Endometrial microvascular endothelial cells (primary cell): Measurements from ENCODE around the gene UMODL1. TPM values are rescaled to one million over a fixed set of nuclear protein-coding genes. Genes with fewer than 3 reads are reported as not detected.
"Not testable (repeated sequence)": the region's sequence is repeated elsewhere in the genome, so short reads cannot be mapped to it uniquely, and the experiment has no call there.

Experiments used
- in situ Hi-C: cut with HindIII; loops from 2 replicates; pipeline ENCODE4 v1.10.0; 2017; ENCODE audit warnings: low sequenced_read_pairs, low pct_unique_long_range_greater_than_20kb; ENCODE audit errors: inconsistent ontology term
- total RNA-seq: library from RNA; depleted of rRNA; stranded (reverse); fragments of >200 nt; gene quantifications from one replicate; pipeline ENCODE4 v1.2.3, GENCODE V29; 2015; ENCODE audit errors: inconsistent ontology term

UMODL1 gene
- total RNA-seq, 1 donor from 2014 or later = not detected

DNA sequence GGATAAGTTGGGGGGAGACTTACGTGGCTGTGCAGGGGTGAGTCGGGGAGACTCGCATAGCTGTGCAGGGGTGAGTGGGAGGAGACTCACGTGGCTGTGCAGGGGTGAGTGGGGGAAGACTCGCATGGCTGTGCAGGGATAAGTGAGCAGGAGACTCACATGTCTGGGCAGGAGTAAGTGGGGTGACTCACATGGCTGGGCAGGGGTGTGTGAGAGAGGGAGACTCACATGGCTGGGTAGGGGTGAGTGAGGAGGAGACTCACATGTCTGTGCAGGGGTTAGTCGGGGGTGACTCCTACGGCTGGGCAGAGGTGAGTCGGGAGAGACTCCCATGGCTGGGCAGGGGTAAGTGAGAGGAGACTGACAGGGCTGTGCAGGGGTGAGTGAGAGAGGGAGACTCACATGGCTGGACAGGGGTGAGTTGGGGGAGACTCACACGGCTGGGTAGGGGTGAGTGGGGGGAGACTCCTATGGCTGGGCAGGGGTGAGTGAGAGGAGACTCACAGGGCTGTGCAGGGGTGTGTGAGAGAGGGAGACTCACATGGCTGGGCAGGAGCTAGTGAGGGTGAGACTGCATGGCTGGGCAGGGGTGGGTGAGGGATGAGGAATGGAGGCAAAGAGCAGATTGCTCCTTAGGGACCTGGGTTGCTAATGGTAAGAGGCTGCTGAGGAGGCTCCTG, 91.9 kb downstream of the UMODL1 start:
- in situ Hi-C loops = no loop called here

DNA sequence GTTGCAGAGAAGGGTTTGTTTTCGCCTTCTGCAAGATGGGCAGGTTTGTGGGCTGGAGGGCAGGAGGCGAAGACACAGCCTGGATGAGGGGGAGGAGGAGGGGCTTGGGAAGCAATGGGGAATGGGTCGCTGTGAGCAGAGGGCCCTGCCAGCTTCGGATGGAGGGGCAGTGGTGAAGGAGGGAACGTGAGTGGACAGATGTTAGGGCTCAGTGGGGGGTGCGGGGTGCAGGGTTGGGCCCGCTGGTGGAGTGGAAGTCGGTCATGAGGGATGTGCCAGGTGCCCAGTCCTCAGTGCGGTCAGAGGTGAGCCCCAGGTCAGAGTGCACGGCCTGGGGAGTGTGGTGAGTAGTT, 92.4 kb downstream of the UMODL1 start:
- in situ Hi-C loops = no loop called here

DNA sequence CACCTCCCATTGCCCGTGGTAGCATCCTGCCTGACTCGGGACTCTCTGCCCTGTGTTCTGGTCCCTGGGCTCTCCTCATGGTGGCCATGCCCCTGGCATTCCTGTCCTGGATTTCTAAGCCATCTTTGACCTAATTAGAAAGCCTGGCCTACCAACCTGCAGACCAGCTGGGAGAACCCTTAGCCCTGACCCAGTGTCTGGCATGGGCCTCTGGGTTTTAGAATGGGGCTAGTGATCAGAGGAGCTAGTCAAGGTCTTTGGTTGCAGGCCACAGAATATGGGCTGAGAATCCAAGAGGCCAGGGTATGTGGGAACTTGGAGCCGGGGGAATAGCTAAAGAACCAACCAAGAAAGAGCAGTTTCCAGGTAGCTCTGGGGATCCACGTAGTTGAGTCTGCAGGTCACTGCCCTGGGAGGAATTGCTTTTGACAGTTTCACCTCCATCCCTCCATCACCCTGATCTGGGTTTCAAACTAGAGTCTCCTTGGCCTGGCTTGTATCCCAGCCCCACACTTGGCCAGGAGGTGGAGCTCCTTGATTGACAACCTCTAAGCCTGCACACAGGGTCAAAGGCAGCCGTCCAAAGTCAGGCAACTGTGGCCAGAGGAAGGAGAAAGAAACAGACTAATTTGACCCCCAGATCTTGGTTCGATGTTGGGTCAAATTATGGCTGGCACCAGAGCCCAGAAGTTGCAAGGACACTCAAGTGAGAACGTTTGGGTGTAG, 93.1 kb downstream of the UMODL1 start:
- in situ Hi-C loops = no loop called here

DNA sequence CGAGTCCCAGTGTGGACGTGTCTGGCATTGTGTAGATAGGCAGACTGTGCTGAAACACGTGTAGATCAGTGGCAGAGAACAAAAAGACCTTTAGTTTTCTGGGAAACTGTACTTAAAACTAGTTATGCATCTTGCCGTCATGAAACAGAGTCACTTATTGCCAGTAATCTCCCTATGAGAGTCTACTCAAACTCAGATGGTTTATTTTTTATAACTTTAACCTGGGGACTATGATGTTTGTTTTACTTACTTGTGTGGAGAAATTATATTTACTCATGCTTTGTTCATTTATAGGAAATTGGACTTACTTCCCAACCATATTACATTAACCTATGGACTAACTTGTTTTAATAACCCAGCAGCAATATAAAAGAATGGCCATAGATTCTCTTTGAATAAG, 93.7 kb downstream of the UMODL1 start:
- in situ Hi-C loops = no loop called here

DNA sequence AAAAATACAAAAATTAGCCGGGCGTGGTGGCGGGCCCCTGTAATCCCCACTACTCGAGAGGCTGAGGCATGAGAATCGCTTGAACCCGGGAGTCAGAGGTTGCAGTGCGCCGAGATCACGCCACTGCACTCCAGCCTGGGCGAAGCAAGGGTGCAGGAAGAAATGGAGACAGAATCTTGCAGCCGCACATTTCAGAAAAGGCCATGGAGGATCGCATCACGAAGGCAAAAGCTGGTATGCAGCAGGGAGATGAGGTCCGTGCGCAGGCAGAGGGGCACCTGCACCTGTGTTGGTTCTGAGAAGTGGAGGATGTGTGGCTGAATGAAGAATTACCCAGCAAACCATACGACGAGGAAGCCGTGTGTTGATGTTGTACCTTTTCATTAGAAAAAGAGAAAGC, 94.8 kb downstream of the UMODL1 start:
- in situ Hi-C loops = no loop called here

DNA sequence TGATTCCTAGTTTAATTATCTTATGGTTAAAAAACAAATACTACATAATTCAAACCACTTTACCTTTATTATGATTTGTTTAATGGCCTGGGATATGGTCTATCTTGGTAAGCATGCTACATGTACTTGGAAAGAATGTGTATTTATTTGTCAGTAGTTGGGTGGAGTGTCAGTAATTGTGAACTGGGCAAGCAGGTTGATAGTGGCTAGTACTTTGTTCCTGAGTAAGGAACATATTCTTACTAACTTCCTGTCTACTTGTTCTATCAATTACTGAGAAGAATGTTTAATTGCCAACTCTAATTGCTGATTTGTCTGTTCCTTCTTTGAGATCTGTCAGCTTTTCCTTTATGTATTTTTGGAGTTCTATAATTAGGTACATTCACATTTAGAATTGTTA, 98.6 kb downstream of the UMODL1 start:
- in situ Hi-C loops = no loop called here

DNA sequence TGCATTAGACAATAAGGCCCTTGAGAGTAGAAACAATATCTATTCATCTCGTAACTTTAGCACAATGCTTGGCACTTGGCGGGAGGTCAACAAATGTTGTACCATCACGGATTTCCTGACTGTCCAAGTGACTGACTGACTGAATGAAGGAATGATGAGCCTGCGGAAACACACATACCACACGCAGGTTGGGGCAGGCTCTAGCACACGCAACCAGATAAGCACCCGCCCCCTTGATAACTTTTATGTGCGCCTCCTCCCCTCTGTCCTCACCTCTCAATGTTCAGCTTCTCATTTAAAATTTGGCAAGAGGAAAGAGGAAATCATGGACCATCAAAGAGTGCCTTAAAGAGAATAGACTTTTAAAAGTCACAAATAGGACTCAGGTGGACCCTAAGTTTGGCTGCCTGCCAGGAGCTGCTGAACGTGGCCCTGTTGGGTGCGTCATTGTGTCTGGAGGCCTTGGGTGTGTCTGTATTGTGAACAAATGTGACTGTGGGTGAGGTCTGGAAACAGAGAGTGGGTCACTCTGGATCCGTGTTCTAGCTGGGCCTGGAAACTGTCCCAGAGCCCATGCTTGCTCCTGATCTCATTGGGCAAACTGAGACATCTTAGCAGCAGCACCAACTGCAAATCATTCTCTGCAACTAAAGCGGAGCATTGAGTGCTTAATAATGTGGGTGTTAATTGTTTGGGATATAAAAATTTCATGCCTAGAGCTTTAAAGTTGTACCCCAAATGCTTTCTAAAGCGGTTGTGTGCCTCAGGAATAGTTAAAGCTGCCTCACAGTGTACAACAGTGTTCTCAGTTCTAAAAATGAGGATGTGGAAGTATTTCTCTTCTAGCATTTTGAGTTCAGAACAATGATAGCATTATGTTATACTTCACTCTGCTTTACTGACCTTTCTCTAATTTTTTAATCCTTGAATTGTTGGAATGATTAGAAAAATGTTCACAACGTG, 100.3 kb downstream of the UMODL1 start:
- in situ Hi-C loops = no loop called here

DNA sequence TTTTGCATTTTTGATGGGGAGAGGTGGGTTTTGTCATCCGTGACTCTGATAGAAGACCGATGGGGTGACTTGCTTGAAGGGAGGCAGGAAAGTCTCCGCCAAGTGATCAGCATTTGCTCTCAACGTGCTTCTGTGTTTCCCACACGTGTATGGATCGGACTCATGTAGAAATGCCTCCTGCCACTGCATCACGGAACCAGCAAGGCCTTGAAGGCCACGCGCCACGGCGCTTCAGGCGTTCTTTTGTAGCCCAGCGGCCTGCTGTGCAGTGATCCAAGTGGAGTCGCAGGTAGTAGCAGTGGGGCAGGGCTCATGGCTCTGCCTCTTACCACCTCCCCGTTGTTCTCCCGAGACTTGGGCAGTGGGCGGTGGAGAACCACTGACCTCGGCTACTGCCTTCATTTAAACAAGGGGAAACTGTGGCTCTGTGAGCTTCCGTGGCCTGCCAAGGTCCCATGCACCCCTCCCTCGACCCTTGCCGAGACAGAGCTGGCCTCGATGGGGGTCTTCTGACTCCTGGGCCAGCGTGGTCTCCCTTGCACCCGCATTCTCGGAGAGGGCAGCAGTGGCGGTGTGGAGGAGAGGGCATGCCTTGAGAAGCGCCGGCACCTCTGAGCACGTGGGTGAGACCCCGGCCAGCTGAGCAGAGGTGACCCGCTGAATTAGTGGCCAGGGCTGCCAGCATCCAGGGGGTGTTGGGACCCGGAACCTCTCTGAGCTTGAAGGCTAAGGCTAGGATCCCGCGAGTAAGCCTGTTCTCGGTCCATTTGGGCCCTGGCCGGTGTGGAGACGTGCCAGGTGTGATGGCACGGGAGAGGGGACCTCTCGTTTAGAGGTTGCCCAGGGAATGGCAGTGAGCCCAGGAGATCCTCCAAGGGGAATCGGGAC, 101.7 kb downstream of the UMODL1 start:
- in situ Hi-C loops = no loop called here

DNA sequence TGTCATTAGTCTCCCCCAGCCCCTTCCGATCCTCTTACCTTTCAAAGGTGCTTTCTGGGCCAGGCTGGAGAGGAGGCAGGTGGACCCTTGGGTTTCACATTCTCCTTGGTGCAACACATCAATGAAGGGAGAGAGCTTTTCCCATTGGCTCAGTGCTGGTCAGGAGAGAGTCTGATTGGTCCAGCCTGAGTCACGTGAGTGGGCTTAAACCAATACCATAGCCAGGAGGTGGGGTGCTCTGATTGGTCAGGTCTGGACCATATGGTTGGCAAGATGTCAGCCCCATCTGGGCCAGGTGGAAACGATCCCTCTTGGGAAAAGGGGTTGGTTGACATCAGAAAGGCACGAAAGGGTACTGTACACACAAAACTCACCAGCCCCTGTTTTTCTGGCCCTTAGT, 103.1 kb downstream of the UMODL1 start:
- in situ Hi-C loops = no loop called here

DNA sequence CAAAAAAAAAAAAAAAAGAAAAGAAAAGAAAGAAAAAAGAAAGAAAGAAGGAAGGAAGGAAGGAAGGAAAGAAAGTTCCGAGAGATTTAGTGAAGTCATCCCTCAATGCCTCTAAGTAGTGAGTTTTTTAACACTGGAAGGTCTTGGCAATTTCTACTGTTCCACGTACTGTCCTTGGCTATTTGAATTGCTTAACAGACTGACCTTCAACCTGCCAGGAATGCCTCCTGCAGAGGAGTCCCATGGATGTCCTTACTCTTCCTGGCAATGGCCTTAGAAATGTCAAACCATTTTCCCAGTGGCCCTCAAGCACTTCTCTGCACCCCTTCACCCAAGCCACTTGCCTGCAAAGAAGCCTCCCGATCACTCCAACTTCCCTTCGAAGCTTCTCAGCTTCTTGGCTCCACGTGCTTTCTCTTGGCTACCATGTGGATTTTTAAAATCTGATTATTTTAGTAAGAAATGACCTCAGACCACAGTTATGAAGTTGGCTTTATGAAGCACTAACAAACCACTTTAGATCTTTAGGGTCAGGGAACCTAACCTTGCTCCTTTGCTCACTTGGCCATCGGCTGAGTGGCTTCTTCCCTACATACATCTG, 104.1 kb downstream of the UMODL1 start:
- in situ Hi-C loops = no loop called here

DNA sequence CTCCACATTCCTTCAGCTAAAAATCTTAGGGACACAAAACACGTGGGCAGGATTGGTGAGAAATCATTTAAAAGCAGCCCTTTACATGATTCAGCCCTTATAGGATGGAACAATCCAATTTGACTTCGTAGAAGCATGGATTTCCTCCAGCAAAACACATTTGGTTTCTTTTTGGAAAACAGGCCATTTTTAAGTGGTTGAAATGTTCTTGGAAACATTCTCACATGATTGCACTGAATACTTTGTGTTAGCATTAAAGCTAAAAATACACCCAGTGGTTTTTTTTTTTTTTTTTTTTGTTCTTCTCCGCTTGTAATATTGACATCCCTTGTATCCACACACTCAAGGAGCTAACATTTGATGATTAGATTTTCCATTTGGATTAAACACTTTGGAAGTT, 105.7 kb downstream of the UMODL1 start:
- in situ Hi-C loops = no loop called here

DNA sequence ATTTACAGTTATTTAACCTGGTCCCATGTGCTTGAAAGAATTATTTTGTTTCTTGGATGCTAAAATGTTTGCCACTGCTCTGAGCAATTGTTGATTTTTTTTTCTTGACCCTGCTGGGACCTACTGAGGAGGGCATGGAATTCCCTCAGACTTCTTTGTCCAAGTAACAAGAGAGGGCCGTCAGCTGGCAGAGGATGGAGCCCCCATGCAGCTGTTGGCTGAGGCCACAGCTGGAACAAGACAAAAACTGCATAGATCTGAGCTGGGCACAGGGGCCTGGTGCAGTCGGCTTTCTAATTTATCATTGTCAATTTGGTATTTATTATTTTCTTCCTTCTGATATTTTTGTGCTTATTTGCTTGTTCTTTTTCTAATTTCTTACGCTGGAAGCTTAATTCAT, 108.2 kb downstream of the UMODL1 start:
- in situ Hi-C loops = no loop called here

DNA sequence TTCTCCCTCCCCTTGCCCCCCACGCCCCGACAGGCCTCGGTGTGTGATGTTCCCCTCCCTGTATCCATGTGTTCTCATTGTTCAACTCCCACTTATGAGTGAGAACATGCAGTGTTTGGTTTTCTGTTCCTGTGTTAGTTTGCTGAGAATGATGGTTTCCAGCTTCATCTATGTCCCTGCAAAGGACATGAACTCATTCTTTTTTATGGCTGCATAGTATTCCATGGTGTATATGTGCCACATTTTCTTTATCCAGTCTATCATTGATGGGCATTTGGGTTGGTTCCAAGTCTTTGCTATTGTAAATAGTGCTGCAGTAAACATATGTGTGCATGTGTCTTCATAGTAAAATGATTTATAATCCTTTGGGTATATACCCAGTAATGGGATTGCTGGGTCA, 108.9 kb downstream of the UMODL1 start:
- in situ Hi-C loops = not testable (repeated sequence)

DNA sequence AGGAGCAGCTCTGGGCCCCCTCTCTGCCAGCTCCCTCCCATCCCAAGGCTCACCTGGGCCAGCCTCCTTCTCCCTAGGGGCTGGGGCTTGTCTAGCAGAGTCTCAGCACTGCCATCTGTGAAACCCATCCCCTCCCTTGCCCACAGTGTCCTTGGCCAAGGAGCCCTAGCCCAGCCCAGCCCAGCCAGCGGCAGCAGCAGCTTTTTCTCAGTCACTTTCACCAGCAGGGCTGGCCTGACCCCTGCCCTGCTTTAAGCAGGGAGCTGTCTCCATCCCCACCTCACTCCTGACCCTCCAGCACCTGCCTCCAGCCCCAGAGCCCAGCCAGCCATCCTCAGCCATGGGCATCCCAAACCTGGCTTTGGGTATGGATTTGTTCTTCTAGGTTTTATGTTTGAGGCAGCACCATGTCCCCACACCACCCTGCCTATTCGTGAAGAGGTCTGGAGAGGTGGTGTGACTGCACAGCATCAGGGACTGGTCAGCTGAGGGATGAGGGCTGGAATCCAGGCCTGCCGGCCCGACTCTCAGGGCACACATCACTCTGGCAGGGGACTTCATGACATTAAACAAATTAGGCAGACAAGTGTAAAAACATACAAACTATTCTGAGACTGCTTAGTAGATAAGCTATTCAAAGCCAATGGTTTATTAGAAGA, 111.7 kb downstream of the UMODL1 start:
- in situ Hi-C loops = no loop called here

DNA sequence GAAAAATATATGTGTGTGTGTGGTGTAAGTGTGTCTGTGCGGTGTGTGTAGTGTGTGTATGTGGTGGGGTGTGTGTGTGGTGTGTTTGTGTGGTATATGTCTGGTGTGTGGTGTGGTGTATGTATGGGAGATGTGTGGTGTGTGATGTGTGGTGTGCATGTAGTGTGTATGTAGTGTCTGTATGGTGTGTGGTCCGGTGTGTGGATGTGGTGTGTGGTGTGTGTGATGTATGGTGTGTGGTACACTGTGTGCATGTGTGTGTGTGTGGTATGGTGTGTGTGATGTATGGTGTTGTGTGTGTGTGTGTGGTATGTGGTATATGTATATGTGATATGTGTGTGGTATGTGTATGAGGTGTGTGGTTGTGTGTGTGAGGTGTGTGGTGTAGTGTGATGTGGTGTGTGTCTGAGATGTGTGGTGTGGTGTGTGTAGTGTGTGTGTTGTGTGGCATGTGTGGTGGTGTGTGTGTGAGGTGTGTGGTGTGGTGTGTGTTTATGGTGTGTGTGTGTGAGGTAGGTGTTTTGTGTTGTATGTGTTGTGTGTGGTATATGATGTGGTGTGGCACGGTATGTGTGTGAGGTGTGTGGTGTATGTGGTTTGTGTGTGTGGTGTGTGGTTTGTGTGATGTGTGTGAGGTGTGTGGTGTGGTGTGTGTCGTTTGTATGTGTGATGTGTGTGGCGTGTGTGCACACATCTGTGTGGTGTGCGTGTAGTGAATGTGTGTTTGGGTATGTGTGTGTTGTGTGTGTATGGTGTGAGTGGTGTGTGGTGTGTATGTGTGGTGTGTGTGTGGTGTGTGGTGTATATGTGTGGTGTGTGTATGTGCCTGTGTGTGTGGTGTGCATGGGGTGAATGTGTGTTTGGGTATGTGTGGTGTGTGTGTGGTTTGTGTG, 112.5 kb downstream of the UMODL1 start:
- in situ Hi-C loops = no loop called here

DNA sequence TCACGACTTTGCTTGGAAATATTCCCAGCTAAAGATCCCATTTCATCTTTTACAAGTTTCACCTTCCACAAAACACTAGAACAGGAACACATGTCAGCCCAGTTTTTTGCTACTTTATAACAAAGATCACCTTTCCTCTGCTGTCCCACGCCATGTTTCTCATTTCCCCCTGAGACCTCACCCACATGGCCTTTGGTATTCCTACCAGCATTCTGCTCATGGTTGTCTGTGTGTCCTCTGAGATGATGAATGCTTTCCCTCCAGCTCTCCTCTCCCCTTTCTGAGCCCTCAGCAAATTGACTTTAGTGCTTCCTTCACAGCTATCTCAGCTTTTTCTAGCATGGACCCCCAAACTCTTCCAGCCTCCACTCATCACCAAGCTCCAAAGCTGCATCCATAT, 115.5 kb downstream of the UMODL1 start:
- in situ Hi-C loops = no loop called here
